8988T (cell line): ENCODE data around the gene NSFL1C.

Experiments
- DNase-seq: peaks from one replicate; pipeline ENCODE4 v3.0.0; 2011

The NSFL1C gene

DNA sequence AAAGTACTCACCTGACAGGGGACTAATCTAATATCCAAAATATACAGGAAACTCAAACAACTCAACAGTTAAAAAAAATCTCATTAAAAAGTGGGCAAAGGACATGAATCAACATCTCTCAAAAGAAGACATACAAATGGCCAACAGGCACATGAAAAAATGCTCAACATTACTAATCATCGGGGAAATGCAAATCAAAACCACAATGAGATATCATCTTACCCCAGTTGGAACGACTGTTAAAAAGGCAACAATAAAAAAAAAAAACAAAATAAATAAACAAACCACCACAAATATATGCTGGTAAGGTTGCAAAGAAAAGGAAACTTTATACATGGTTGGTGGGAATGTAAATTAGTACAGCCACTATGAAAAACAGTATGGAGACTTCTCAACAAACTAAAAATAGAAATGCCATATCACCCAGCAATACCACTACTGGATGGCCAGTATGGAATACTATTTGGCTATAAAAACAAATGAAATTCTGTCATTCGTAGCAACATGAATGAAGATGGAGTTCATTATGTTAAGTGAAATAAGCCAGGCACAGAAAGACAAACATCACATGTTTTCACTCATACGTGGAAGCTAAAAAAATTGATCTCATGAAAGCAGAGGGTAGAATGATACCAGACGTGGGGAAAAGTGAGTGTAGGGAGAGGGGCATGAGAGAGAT is 17.9 kb upstream of the NSFL1C start:
- no peak for DNase-seq

DNA sequence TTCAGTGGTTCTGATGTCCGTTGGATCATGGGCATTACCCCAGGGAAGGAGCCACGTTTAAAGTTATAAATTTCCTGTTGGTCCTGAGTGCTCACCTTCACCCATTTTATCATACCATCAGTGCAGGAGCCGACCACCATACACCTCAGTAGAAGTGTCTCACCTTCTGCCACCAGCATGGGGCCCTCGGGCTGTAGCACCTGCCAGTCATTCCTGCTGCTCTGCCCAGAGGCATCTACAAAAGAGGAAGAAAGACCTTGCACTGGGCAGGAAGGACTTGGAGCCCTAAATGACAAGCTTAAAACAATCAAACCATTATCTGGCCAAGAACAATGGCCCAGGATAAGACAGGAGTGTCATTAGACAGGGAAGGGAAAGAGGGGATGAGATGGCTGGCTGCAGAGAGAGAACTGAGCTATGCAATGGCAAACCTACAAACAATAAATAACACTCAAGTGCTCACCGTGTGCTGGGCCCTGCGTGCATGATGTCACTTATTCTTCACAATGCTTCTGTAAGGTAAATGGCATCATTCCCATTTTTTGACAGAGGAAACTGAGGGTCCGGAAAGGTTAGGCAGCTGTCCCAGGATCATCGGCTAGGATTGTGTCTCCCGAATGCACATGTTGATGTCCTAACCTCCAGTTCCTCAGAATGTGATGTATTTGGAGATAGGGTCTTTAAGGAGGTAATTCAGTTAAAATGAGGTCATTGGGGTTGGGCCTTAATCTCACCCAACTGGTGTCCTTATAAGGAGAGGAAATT is 13.4 kb upstream of the NSFL1C start:
- DNase-seq, result no peak

DNA sequence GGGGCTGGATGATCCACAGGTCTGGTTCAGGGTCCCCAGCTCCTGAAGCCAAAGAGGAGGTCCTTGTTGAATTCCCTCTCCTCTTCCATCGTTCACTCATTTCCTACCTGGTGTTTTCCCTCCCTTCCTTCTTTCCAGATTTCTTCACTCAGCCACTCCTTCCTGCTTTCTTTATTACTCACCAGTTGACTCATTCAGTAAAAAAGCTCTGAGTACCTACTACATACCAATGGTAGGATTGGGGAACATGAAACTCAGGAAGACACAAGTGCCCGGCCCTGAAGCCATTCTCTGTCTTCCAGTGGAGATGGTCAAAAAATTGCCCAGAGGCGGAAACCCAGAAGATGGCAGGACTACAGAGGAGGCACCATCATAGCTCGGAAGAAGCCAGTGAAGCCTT is 11.9 kb upstream of the NSFL1C start:
- peak; percentile 57 for DNase-seq

DNA sequence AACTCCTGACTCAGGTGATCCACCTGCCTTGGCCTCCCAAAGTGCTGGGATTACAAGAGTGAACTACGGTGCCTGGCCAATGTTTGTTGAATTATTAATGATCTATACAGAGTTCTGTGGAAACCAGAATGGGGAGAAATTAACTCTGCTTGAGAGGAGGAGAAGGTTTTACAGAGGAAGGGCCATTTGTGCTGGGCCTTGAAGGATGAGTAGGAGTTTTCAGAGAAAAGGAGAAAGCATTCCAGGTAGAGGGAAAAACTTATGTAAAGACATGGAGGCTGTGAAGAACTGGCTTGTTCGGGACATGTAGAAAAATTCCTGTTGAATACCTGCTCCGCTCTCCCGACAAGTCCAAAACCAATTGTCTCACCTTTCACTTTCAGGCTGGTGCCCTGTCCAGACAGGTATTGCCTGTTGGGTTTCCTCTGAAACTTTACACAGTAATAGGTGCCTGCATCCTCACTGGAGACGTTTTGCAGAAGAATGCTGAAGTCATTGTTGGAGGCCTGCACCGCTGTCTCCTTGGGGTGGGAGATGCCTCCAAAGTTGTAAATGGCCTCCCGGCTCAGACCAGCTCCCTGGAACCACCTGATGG is 11.3 kb upstream of the NSFL1C start:
- no peak for DNase-seq

DNA sequence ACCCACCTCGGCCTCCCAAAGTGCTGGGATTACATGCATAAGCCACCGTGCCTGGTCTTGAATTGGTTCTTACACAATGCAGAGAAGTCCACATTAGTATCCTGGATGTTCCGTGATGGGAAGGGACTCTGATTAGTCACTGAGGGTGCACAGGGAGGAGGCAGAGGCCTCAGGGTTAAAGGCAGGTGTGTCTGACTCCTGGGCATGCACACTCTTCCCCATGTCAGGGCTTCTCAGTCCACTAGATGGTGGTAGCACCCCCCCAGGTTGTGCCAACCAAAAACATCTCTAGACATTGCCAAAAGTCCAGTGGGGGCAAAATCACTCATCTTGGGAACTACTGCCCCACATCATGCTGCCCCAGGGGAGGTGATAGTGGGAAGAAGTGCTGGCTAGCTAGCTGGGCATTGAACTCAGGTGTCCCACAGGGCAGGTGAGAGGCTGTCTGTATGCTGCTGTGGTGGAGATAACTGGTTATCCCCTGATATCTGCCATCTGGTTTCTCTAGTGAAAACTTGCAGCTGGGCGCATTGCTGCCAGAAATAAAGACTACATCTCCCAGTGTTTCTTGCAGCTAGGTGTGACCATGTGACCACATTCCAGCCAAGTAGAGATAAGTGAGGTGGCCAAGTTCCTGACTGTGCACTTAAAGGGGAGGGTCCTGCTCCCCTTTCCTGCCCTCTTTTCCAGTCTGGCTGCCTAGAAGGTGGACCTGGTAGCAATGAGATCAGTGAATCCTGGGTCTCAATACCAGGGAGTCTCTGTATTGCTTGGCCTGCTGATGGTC is 8.4 kb upstream of the NSFL1C start:
- DNase-seq, result no peak

DNA sequence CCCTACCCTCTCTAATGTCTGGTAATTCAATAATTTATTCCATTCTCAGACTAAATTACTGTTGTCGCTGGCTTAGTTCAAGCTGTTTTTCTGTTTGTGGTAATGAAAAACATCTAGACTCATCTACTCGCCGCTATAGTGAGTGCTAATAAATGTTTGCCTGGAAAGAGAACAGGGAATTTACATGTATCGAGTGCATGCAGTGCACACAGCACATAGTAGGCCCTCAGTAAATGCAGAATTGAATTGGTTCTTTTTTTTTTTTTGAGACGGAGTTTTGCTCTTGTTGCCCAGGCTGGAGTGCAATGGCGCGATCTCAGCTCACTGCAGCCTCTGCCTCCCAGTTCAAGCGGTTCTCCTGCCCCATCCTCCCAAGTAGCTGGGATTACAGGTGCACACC is 7.7 kb upstream of the NSFL1C start:
- no peak for DNase-seq

DNA sequence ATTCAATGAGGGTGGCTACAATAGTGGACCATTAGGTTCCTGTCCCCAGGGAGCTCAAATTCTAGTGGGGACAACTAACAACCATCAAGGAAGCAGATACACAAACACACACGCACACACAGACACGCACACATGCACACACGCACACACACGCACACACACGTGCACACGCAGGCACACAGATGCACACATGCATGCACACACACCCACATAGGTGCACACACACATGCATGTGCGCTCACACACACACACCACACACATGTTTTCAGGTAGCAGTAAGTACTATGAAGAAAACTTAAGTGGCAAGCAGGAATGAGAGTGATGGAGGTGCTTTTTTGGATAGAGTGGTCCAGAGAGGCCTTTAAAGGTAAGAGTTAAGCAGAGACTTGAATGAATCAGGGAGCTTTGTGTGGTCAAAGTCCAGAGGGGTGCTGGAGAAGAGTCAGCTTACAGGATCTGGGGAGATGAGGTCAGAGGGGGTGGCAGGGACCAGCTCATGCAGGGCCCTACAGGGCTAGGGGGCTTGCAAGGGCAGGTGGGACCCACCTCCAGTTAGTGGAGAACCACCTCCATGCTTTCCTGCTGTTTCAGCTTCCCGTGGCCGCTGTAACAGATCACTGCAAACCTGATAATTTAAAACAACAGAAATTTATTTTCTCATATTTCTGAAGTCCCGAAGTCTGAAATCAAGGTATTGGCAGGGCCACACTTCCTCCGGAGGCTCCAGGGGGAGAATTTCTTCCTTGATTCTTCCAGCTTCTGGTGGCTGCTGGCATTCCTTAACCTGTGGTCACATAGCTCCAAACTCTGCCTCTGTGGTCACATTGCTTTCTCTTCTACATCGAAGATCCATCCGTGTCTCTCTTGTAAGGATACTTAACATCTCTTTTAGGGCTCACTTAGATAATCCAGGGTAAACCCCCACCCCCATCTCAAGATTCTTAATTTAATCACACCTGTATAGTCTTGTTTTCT is 6.9 kb upstream of the NSFL1C start:
- DNase-seq, result no peak

DNA sequence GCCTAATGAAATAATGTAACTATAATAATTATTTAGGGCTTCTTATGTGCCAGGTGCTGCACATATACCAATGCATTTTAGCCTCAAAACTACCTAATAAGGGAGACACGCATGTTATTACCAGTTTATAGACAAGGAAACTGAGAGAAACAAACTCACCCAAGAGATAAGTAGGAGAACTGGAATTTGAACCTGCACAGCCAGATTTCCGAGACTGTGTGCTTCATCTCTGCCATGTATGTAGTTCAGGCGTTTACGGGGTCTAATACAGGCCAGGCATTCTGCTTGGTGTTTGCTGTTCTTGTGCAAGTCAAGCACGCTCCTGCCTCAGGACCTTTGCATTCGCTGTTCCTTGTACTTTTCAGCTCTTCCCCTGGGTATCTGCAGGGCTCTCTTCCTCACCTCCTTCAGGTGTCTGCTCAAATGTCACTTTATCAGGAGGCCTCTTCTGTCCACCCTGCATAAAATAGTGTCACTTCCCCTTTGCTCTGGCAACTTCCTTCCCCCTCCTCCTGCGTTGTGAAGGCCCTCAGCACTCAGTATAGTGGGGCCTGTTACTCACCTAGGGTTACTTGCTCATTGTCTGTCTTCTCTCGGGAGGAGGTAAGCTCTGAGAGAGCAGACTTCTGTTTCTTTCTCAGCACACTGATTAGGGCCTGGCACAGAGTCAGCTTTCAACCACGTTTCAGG is 6.1 kb upstream of the NSFL1C start:
- DNase-seq, result no peak

DNA sequence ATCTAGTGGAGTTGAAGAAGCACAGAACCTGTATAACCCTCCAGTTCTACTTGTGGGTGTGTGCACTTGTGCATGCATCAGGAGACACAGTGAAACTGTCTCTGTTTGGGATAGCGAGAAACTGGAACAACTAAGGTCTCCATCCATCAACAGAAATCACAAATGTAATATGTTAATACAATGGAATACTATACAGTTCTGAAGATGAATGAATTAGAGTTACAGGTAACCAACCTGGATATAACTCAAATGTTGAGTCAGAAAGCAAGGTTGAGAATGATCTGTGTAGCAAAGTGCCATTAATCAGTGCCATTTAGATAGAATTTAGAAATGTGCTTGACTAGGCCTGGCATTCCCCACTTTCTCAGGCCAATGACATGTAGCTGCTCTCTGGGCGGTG is 4.6 kb upstream of the NSFL1C start:
- DNase-seq, result no peak

DNA sequence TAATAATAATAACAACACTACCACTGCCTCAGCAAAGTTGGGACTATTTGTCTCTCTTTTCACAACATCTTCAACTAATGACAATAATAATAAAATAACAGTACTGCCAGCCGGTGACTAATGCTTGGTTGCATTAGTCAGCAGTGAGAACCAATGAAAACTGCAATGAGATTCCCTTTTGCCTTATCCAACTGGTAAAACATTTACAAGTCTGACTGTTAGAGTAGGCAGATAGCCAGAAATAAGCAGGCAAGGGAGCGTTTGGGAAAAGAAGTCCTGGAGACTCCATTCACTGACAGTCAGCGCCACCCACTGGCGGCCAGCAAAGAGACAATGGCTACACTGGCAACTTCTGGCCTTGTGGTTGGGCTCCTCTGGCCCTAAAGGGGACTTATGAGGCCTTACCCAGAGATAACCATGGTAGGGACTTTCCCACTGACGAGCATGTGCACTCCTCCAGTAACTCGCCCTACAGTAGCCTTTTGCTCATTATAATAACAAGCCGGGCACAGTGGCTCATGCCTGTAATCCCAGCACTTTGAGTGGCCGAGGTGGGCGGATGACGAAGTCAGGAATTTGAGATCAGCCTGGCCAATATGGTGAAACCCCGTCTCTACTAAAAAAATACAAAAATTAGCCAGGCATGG is 3.4 kb upstream of the NSFL1C start:
- DNase-seq, result peak; percentile 61

DNA sequence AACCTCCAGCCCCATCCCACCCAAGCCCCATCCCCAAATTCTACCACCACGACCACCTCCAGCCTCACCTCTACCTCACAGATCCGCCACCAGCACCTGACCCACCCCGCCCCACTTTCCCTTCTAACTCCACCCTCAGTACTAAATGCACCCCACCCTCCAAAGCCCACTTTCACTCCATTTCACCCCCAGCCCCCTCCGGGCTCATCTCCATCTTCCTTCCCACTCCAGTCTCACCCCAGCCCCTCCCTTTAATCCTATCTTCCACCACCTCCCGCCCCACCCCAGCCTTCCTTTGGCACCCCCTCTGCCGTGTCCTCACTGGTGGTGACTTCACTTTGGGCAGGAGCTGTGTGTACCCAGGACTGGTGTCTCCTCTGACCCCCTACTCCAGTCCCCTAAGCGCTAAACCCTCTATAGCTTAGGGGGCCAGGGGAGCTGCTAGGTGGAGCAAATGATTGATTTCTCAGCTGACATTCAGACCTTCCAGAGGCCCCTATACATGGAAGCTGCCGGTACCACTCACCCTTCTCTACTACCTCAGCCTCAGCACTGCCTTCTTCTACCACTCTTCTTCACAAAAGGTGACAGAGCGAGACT is 2.8 kb upstream of the NSFL1C start:
- no peak for DNase-seq

DNA sequence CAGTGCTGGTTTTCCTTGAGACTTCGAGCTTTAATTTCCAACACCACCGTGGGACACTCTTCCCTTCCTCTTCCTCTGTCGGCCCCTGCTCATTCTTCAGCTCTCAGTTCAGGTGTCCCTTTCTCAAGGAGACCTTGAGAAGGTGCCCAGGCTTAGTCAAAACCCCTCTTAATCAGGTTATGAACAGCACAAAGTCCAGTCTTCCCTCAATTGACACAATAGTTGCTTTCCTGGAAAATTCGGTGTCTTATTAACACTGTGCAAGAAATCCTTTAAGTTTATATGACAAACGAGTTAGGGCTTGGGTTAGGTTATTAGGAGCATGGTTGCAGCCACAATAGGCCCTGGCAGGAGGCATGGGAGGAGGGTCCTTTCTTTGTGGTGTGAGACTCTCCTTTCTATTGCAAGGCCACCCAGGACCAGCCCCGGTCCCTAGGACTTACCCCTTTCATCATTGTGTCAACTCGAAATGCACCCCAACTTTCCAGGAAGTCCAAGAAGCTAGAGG is 1.5 kb upstream of the NSFL1C start:
- no peak for DNase-seq

DNA sequence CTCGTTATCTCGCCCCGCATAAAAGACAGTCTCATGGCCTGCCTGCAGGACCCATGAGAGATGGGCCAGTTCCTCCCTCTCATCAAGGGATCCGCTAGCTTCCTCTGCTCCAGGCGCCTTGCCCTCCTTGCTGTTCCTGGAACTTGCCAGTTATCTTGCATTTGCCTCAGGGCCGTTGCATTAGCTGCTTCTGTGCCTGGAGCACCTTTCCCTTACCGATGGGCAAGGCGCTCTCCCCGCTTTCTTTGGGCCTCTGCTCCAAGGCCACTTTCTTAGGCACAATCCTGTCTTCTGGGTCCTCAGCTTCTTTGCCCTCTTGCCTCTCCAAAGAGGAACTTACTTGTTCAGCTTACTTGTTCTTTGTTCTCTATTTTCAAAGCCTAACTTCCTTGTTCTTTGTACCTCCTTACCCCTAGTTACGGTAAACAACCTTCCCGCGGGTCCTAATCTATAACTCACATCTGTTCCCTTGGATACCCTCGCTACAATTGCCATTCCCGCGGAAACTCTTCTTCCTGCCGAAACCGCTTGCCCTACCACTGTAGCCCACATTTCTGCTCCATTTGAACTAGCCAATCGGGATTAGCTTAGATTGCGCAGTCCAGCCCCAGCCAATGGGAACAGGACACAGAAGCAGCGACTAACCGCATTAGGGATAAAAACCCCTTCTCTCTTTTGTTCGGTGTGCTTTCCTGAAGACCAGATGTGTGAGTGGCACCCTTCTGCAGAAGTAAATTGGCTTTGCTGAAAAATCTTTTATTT is 887 bp upstream of the NSFL1C start:
- DNase-seq, result no peak

DNA sequence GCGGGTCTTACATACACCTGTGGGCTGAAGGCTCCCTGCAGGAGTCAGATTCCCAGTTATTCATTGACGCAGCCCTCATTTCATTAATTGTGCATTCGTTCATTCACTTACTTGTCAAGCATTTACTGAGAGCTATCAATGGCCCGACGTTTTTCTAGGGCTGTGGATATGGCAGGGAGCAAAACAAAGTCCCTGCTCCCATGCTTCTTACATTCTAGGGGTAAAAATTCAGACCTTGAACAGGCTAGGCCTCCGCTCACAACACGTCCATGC is 369 bp upstream of the NSFL1C start:
- no peak for DNase-seq

DNA sequence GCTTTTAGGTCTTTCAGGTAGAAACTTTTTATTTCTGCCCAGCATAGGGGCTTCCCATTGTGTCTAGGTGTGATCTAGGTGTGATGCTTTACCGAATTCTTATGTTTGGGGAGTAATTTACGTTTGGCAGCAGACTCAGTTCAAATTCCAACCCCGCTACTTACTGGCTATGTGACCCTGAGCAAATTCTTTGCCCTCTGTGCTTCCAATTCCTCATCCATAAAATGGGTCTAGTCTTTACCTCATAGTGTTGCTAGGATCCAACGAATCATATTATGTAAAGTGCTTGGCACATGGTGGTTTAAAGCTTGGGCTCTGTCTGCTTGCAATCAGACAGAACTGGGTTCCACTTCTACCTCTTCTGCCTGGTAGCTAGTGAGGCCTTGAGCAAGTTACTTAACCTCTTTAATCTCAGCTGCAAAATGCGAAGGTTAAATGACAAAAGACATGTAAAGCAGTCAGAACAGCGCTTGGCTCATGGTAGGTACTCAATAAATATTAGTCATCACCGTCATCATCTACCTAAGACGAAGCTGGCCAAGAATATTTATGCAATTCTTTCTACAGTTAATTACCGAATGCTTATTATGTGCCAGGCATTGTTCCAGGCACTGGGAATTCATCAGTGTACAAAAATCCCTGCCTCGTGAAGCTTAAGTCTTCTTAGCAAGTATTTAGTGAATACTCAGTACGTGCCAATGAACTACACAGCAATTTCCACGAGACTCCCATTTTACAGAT is 1.0 kb downstream of the NSFL1C start:
- no peak for DNase-seq

DNA sequence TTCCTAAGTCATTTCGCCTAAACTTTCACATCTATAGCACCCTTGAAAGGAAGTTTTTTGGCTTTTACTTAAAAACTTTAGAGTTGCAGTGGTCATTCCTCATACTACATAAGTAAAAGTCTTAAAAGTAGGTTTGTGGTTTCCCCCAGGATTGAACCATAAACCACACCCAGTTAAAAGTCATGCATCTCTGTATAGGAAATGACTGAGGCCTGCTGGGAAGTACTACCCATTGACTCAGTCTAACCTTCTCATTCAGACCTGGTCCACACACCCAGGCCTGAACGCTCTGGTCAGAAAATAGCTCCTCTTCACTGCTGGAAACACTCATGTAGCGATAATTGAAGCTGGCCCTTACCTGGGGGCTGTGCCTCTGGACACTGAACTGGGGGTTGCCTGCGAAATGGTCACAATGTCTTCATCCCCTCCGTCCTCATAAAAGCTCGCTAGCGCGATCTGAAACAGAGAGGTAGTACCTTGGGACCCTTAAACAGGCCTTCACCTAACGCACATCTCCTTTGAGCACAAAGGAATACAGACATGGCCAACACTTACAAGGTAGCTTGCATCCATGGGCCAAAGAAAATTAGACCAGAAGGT is 2.6 kb downstream of the NSFL1C start:
- no peak for DNase-seq

DNA sequence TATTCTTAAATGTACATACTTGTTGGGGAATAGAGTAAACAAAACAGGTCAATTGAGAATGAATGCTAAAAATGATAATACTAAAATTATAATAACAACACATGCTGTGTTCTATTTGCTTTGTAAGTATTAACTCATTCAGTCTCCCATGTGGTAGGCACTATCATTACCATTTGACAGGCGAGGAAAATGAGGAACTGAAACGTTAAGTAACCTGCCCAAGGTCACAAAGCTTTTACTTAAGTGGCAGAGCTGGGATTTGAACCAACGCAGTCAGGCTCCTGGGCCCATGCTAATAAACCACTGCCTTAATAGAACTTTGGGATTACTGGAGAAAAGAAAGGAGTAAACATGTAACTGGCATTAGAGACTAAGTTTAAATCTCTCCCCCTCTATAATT is 3.8 kb downstream of the NSFL1C start:
- DNase-seq, result no peak

DNA sequence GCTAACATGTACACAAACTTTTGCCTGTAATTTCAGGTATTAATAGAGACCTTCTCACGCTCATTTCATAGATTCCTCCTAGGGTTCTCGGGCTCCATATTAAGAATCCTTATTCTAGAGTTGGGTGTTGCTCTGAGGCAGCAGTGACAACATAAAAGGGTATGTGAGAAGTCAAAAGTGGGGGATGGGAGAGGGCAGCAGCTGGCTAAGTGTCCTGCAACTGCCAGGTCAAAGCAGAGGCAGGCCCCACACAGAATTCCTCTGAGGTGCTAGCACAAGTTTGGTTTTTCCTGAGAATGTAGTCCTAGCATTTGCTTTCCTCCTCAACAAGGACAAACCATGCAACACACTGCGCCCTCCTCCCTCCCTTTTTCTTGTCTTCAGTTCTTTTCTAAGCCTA is 4.6 kb downstream of the NSFL1C start:
- DNase-seq, result no peak

DNA sequence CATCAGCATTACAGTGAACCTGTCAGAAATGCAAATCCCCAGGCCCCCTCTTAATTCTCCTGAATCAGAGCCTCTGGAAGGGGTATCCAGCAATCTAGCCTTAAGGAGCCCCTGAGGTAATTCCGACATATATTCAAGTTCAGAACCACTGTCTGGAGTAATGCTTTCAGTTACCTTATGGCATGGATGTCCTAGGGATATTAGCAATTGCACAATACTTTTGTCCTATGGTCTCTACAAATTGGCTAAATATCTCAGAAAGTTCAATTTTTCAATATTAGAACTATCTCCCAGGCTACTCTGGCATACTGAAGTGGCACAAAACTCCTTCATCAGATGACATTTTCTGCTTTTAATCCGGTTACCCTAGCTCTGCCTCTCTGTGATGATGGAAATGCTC is 6.4 kb downstream of the NSFL1C start:
- DNase-seq, result no peak
